ENCODE data around the gene CASP7.

The CASP7 gene

GRCh38 chr10:113666682-113667252, 12.9 kb upstream of the CASP7 start:
- DNase-seq (ENCODE audit: low read depth) = no peak

DNA sequence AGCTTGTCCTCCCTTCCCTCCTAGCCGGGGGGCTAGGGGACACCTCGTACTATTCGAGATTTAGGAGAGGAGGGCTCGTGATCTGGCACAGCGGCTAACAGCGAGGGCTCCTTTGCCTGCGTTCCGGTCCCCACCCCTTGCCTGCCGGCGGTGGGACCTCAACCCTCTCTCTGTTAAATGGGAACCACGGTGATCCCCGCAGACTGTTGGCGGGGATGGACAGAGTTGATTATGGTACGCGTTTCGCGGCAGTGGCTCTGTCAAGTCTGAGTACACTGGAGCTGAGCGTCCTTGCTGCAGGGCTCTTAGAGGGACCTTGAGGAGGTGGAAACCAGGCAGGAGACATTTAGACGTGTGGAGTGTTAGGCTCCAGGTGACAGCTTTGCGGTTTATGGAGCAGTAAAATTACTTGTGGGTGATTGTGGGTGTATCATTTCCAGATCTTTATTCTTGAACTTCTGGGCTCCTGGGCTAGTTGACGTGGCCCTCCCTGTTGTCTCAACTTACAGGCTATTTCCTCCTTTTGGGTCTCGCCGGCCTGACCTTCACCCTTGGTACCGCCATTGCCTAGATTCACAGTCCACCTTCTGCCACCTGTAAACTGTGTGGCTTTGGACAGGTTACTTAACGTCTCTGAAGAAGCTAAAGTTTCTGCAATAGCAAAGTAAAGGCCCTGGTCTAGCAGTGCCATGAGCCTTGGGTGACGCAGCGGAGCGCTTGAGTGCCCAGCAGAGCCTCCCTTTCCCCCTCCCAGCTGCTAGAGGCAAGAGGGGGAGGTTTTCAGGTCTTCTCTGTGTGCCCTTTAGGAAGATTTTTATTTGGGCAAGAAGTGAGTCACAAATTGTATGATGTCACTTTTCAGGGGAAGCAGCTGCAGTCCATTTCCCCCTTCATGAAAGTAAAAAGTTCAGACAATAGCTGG, 739 bp downstream of the CASP7 start:
- DNase-seq (ENCODE audit: low read depth) = no peak

DNA sequence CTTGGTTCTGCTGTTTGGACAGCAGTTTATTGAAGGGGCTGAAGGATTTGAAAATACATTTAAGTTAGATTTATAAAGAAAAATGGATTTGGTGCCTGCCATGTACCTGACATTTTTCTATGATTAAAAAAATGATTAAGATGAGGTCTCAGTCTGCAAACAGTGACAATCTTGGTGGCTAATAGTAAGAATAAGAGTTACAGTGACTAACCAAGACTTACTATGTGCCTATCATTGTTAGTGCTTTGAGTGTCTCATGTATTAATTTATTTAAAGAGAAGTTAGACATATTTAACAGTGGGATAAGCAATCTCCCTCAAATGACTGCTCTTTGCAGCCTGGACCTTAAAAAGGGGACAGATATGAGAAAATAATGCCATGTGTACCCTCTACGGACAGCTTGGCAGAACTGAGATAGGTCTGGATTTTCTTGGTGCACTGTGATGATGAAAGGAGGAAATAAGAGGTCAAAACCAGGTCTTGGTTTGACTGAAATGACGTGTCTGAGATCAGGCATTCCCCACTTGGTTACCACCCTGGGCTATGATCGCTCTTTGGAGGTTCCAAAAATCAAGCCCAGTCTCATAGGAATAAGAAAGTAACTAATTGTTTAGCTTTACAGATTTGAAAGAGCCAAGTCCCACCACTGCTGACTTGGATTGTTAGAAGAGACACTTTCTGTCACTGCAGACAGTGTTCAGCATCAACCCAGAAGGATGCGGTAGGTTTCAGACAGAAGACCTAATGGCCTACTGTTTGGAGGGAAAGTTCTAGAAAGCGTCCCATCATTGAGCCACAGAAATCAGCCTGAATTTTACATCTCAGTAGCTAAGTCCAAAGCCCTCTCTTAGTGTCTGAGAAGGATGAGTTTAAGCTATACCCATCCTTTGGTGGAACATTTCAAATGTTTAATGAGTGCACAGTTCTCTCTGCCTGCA, 2.1 kb downstream of the CASP7 start:
- DNase-seq (ENCODE audit: low read depth) = no peak

DNA sequence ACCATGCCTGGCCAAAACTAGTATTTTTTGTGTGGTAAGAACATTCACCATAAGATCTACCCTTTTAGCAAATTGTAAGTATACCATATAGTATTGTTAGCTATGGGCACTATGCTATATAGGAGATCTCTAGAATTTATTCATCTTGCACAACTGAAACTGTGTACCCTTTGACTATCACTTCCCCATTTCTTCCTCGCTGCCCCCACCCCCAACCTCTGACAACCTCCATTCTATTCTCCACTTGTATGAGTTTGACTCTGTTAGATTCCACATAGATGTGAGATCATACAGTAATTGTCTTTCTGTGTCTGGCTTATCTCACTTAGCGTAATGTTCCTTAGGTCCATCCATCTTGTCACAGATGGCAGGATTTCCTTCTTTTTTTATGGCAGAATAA, 3.6 kb downstream of the CASP7 start:
- no peak for DNase-seq (ENCODE audit: low read depth)

DNA sequence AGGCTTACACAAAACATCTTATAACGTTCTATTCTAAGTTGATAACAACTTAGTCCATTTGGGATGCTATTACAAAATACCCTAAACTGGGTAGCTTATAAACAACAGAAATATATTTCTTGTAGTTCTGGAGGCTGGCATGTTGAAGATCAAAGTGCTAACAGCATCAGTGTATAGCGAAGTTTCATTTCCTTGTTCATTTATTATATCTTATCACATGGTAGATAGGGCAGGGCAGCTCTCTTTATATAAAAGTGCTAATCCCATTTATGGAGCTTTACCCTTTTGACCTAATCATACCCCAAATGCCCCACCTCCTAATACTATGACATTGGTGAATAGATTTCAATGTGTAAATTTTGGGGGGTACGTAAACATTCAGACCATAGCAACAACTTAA, 6.3 kb downstream of the CASP7 start:
- no peak for DNase-seq (ENCODE audit: low read depth)

DNA sequence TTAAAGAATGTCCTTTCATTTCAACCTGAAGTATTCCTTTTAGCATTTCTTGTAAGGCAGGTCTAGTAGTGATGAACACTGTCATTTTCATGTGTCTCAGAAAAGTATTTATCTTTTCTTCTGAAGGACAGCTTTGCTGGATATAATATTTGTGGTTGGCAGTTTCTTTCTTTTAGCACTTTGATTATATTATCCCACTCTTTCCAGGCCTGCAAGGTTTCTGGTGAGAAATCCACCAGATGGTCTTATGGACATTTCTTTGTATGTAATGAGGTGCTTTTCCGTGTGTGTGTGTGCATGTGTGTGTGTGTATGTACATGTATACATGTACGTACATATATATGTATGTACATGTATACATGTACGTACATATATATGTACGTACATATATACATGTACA, 7.3 kb downstream of the CASP7 start:
- no peak for DNase-seq (ENCODE audit: low read depth)

- no peak for DNase-seq (ENCODE audit: low read depth)
Observed at GRCh38 chr10:113689057-113689456, 9.3 kb downstream of the CASP7 start.

GRCh38 chr10:113689574-113689973, 9.9 kb downstream of the CASP7 start:
- no peak for DNase-seq (ENCODE audit: low read depth)

- DNase-seq (ENCODE audit: low read depth) = no peak
Observed at GRCh38 chr10:113690749-113691148, 11.0 kb downstream of the CASP7 start.

GRCh38 chr10:113691381-113691780, 11.7 kb downstream of the CASP7 start:
- DNase-seq (ENCODE audit: low read depth) = no peak

DNA sequence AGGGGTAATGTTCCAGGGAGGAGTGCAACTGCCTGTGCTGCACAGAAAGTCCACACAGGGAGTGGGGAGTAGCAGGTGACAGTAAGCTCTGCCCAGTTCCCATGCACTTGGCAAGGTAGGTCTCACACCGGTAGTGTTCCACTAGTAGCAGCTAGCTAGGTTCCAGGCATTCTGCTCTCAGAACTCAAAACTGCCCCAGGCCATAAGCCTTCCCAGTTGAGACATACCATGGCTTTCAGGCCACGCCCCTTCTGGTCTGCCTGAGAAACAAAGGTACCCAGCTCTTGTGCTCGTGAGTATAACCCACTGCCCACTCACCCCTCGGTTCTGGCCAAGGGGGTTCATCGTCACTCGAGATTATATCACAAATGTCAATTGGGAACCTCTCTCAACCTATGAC, 12.6 kb downstream of the CASP7 start:
- no peak for DNase-seq (ENCODE audit: low read depth)

- DNase-seq (ENCODE audit: low read depth) = no peak
Observed at GRCh38 chr10:113693348-113693747, 13.6 kb downstream of the CASP7 start.

- no peak for DNase-seq (ENCODE audit: low read depth)
Observed at GRCh38 chr10:113695691-113696090, 16.0 kb downstream of the CASP7 start.

GRCh38 chr10:113697595-113697994, 17.9 kb downstream of the CASP7 start:
- no peak for DNase-seq (ENCODE audit: low read depth)

- no peak for DNase-seq (ENCODE audit: low read depth)
Observed at GRCh38 chr10:113704637-113705343, 25.1 kb downstream of the CASP7 start.

DNA sequence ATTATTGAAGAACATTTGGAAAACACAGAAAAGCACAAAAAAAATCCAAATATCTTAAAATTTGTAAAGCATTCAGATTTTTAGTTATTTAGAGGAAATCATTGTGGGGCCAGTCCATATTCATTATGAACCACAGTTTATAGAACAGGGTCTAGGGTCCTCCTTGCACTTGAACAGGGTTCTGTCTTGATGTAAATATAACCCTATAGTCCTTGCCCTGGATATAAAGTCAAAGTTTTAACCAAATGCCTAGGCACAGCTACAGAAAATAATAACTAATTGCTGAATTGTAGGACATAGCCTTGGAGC, 25.6 kb downstream of the CASP7 start:
- DNase-seq (ENCODE audit: low read depth) = no peak

DNA sequence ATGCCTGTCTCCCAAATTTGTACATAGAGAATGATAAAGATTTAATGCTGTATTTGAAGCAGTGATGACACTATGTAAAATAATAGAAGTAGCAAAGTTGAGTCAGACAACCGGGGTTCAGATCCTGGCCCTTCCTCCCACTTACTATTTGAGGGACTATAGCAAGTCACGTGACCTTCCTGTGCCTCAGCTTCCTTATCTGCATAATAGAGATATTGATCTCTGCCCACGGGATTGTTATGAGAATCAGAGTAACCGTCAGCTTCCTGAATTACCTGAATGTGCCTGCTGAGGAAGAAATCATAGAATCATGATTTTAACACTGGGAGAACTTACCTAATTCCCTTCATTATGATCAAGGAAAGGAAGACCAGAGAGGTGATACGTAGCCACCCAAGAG, 26.9 kb downstream of the CASP7 start:
- DNase-seq (ENCODE audit: low read depth) = no peak

- no peak for DNase-seq (ENCODE audit: low read depth)
Observed at GRCh38 chr10:113708640-113709039, 28.9 kb downstream of the CASP7 start.

DNA sequence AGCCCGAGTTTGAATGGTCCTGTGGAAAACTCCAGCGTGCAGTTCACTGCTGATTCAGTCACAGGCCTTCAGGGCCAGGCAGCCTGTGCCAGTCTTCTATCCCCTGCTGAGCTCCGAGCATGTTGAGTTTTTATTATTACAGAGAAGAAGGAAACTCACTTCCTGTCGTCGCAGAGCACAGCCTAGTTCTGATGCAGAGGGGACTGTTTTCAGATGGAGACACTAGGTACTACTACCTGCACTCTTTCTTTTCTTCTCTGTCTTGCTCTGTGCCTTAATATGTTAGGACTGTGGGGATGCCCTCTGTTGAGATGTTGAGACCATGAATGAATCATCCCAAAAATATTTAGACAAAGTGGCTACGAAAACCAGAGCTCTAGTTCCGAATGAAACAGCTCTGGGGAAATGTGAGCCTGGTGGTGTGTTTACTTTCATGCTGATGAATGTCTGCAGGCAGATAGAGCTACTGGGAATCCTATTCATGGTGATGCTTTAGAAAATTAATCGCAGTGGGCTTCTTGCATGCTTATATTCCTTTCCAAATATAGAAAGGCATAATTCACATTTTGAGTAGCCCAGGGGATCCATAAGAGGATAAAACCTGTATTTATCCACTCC, 29.6 kb downstream of the CASP7 start:
- DNase-seq (ENCODE audit: low read depth) = no peak

GRCh38 chr10:113711142-113711541, 31.4 kb downstream of the CASP7 start:
- no peak for DNase-seq (ENCODE audit: low read depth)

GRCh38 chr10:113712024-113712423, 32.3 kb downstream of the CASP7 start:
- DNase-seq (ENCODE audit: low read depth) = no peak
